Measurements from ENCODE around the gene MAPK8IP2. TPM values are rescaled to one million over a fixed set of nuclear protein-coding genes. Genes with fewer than 3 reads are reported as not detected.
"Not testable (repeated sequence)": the region's sequence is repeated elsewhere in the genome, so short reads cannot be mapped to it uniquely, and the experiment has no call there.

MAPK8IP2 gene
- total RNA-seq, 1 donor = 0.43 TPM

DNA sequence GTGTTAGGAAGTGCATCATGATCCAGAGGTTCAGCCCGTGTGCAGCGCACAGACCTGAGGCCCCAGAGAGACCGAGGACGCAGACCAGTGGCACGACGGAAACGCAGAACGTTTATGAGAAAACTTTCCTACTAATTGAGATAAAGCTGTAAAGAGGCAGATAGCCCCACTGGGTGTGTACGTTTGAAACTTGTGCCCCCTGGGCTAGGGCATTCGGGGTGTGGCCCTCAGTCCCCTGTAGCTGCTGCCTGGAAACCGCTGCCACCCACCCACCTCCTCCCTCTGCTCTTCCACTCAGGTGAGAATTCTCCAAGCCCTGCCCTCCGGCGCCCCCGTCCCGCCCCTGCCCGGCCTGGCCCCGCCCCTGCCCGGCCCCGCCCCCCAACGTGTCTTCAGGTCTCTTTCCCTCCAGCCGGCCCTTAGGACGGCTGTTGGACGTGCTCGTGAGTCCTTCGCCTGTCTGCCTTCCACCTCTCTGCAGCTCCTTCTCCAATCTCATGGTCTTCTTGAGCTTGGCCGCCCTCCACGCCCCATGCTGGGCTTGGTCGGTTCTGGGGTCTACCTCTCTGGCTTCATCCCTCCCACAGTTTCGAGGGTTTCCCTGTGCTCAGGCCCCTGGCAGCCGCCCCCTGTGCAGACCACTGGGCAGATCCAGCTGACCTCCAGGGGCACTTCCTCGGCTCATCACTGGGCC, 12.1 kb downstream of the MAPK8IP2 start:
- H3K4me3 ChIP-seq (ENCODE audit: low read depth, low read length) = no peak overlapping the region
- TF ChIP-seq, protein P1, sequence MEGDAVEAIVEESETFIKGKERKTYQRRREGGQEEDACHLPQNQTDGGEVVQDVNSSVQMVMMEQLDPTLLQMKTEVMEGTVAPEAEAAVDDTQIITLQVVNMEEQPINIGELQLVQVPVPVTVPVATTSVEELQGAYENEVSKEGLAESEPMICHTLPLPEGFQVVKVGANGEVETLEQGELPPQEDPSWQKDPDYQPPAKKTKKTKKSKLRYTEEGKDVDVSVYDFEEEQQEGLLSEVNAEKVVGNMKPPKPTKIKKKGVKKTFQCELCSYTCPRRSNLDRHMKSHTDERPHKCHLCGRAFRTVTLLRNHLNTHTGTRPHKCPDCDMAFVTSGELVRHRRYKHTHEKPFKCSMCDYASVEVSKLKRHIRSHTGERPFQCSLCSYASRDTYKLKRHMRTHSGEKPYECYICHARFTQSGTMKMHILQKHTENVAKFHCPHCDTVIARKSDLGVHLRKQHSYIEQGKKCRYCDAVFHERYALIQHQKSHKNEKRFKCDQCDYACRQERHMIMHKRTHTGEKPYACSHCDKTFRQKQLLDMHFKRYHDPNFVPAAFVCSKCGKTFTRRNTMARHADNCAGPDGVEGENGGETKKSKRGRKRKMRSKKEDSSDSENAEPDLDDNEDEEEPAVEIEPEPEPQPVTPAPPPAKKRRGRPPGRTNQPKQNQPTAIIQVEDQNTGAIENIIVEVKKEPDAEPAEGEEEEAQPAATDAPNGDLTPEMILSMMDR (IDR thresholded peaks at IDR 0.05; ENCODE audit: insufficient read depth, low read depth, low read length) = no peak
- DNase-seq (ENCODE audit: low read depth) = no peak

DNA sequence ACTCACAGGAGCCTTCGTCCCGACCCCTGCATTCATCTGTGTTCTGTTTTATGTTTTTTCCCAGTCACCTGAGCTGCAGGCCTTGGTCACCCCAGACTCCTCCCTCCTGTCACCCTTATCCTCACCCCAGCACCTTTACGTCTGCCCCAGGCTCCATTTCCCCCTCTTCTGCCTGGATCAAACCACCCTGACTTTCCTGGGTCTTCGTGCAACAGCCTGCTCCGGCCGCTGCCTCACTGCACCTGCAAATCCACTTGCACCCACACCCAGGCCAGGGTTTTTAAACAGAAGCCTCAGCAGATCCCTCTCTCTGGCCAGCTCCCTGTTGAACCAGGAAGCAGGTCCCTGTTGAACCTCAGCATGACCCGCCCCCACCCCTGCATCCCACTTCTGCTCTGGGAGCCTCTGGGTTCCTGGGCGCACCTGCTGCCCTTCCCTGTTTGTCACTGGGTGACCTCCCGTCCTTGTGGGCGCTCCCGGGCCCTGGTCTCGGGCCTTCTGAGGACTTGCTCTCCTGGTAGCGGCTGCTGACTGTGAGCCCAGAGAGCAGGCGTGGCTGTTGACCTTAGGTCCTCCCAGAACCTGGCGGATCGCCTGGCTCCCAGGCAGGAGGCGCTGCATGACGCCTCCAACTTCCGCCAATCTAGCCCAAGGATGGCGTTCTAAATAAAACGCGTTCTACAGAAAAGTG, 12.8 kb downstream of the MAPK8IP2 start:
- TF ChIP-seq, protein P1 (IDR thresholded peaks at IDR 0.05; ENCODE audit: insufficient read depth, low read depth, low read length) = no peak
- no peak for DNase-seq (ENCODE audit: low read depth)
- H3K4me3 ChIP-seq (ENCODE audit: low read depth, low read length) = no peak overlapping the region

DNA sequence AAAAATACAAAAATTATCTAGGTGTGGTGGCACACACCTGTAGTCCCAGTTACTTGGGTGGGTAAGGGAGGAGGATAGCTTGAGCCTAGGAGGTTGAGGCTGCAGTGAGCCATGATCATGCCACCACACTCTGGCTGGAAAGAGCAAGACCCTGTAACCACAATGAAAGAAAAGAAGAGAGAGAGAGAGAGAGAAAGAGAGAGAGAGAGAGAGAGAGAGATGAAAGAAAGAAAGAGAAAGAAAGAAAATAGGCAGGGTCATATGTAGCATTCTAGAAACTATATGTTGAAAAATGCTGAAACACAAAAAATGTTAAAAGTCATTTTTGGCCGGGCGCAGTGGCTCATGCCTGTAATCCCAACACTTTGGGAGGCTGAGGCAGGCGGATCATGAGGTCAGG, 13.7 kb downstream of the MAPK8IP2 start:
- DNase-seq (ENCODE audit: low read depth); H3K4me3 ChIP-seq (ENCODE audit: low read depth, low read length): not testable (repeated sequence)

DNA sequence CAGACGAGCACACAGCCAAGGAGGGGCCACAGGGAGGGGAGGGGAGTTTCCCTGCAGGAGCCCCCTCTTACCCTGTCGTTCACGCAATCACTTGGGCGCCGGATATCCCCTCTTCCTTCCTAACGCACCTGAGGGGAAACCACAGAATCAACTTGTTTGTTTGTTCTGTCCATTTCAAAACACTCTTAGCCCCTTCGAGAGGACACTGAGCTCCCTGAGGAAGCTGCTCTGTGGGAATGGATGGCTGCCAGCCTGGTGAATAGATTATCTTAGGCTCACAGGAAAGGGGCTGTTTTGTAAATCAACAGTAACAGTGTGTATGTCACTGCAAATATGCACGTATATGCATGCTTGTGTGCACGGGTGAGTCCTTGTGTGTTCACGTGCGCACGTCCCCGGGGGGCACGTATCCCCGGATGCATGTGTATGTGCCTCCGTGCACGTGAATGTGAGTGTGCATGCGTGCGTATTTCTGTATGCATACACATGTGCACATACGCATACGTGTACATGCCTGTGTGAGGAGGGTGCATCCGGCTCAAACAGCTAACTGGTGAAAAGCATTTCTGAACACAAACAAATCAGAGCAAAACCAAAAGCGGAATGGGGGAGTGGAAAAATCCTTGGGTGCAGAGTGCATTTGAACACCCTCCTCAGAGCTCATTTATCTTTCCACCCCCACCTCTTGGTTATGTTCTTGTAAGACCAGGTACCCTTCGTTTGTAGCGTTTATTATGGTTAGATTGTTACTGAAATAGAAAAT, 20.2 kb downstream of the MAPK8IP2 start:
- TF ChIP-seq, protein P1 (IDR thresholded peaks at IDR 0.05; ENCODE audit: insufficient read depth, low read depth, low read length) = peak; percentile 74
- DNase-seq (ENCODE audit: low read depth) = no peak
- peak overlapping the region; percentile 42 for H3K4me3 ChIP-seq (ENCODE audit: low read depth, low read length)

DNA sequence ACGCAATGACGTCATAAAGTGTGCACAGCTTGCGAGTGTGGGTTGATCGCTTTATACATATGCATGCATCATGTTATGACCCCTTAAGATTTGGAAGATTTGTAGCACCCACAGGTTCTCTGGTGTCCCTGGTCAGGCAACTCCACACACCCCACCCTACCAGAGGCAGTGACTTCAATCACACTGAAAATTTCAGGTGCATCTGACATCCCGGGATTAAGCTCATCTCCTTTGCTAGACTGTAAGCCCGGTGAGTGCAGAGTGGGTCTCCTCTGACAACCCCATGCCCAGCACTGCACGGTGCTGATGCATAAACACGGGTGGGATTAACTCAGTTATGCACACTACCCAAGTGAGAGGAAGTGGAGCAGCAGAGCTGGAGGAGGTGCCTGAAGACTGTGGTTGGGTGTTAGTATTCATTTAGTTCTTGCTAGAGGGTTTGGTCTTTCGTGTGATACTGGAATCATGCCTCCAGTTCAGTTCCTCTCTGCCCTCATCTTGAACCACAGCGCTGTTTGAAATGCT, 20.8 kb downstream of the MAPK8IP2 start:
- DNase-seq (ENCODE audit: low read depth) = no peak
- TF ChIP-seq, protein P1 (IDR thresholded peaks at IDR 0.05; ENCODE audit: insufficient read depth, low read depth, low read length) = no peak
- H3K4me3 ChIP-seq (ENCODE audit: low read depth, low read length) = no peak overlapping the region

DNA sequence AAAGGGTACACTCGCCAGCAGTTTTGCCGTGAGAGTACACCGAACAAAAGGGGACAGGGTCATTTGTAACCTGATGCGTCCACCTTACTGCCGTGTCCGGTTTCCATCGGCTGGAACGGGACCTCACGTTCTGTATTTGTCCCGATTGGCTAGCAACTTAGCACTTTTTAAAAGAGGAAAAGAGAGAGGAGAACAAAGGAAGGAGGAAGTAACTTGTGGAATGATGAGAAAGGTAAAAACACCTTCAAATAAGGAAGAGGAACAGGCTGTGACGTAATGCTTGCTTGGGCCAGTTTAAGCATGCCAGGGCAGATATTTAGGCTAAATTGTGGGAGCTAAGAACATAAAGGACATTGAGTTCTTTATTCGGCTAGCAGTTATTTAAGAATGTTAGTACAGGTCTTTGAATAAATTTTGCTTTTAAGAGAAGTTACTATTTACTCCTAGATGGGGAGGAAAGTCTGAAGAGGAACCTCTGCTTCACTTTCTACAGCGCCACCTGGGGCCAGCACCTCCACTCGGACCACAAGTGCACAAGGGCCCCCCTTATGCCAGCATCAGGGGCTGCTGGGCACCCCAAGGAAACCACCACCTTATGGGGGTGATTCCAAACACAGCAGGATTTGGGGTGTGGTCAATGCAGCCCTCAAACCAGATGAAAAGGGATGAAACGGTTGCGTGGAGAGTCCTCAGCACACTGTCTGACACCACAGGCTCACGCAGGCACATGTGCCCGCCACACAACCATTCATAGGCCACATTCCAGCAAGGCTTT, 21.5 kb downstream of the MAPK8IP2 start:
- DNase-seq (ENCODE audit: low read depth) = no peak
- no peak overlapping the region for H3K4me3 ChIP-seq (ENCODE audit: low read depth, low read length)
- TF ChIP-seq, protein P1 (IDR thresholded peaks at IDR 0.05; ENCODE audit: insufficient read depth, low read depth, low read length) = no peak
